PC-9 (cell line): Measurements from ENCODE around the gene AMMECR1. TPM values are rescaled to one million over a fixed set of nuclear protein-coding genes. Genes with fewer than 3 reads are reported as not detected.

Experiments
- BruUV-seq: library from RNA; stranded (reverse); fragments of 400-500 nt; replicated peaks from 2 replicates; lab custom pipeline; 2021; lab: Mats Ljungman, UMichigan
- CTCF ChIA-PET: fragments of 300-600 bp; sonication (Branson Sonifier 250); formaldehyde crosslinking; loops from one replicate; lab custom pipeline; 2022; ENCODE audit warnings: antibody characterized with exemption; lab: Charles Lee
- POLR2A ChIA-PET: fragments of 300-600 bp; sonication (Branson Sonifier 250); formaldehyde crosslinking; loops from one replicate; lab custom pipeline; 2022; ENCODE audit warnings: antibody characterized with exemption; ENCODE audit not compliant: unreplicated experiment; lab: Charles Lee
- DNase-seq, 2 experiments: peaks; one replicate each; pipeline versions ENCODE4 v3.0.0 to v3.0.0-alpha.2; 2015 to 2022; ENCODE audit warnings: mixed read lengths in 1 of 2
- H2AFZ ChIP-seq: fragments of 200-600 bp; sonication (generic); 2 replicates; pipeline ENCODE4 v1.8.1; 2017; ENCODE audit warnings: antibody characterized with exemption
- H3F3A ChIP-seq: fragments of 200-600 bp; sonication (generic); 2 replicates; pipeline ENCODE4 v1.8.1; 2017; ENCODE audit warnings: antibody characterized with exemption, mild to moderate bottlenecking, low read depth; ENCODE audit not compliant: insufficient read depth
- H3K27ac ChIP-seq: fragments of 200-600 bp; sonication (generic); 2 replicates; pipeline ENCODE4 v1.6.1; 2016; ENCODE audit warnings: mixed run types
- H3K27me3 ChIP-seq: fragments of 200-600 bp; sonication (generic); 2 replicates; pipeline ENCODE4 v1.6.1; 2016; ENCODE audit warnings: low read depth, mixed run types; ENCODE audit not compliant: insufficient read depth
- H3K36me3 ChIP-seq: fragments of 200-600 bp; sonication (generic); 2 replicates; pipeline ENCODE4 v1.6.1; 2016; ENCODE audit warnings: low read depth, mixed run types
- H3K4me1 ChIP-seq: fragments of 200-600 bp; sonication (generic); replicated peaks from 2 replicates; pipeline ENCODE4 v1.6.1; 2016; ENCODE audit warnings: mixed run types; ENCODE audit not compliant: insufficient read depth
- H3K4me2 ChIP-seq: fragments of 200-600 bp; sonication (generic); 2 replicates; pipeline ENCODE4 v1.6.1; 2017; ENCODE audit warnings: mixed run types
- H3K4me3 ChIP-seq: fragments of 200-600 bp; sonication (generic); 2 replicates; pipeline ENCODE4 v1.6.1; 2016; ENCODE audit warnings: mixed run types
- H3K79me2 ChIP-seq: fragments of 200-600 bp; sonication (generic); 2 replicates; pipeline ENCODE4 v1.6.1; 2017; ENCODE audit warnings: low read depth, mixed run types
- H3K9me2 ChIP-seq: fragments of 200-600 bp; sonication (generic); 2 replicates; pipeline ENCODE4 v1.8.1; 2017; ENCODE audit warnings: mild to moderate bottlenecking; ENCODE audit not compliant: insufficient read depth
- H3K9me3 ChIP-seq: fragments of 200-600 bp; sonication (generic); 2 replicates; pipeline ENCODE4 v1.8.1; 2016; ENCODE audit warnings: low read depth; ENCODE audit not compliant: insufficient read depth
- H4K20me1 ChIP-seq: fragments of 200-600 bp; sonication (generic); 2 replicates; pipeline ENCODE4 v1.8.1; 2017; ENCODE audit not compliant: insufficient read depth
- EZH2 ChIP-seq: fragments of 200-600 bp; sonication (generic); IDR thresholded peaks from 2 replicates; pipeline ENCODE4 v1.8.0; 2017; ENCODE audit warnings: antibody characterized with exemption, low read depth
- intact Hi-C: fragments of 100-400 bp; cut with micrococcal nuclease; formaldehyde crosslinking; loops from one replicate; pipeline ENCODE4 v1.10.0; 2022; ENCODE audit not compliant: unreplicated experiment
- total RNA-seq: library from RNA; stranded (reverse); gene quantifications from 2 replicates; pipeline ENCODE4 v1.2.3, GENCODE V29; 2021
- TF ChIP-seq, protein P1 (sequence below): fragments of 200-600 bp; sonication (generic); conservative IDR thresholded peaks from 2 replicates; pipeline ENCODE4 v1.6.1; 2017; ENCODE audit warnings: mixed run types, antibody characterized with exemption, mild to moderate bottlenecking, moderate library complexity

Gene AMMECR1
- total RNA-seq, 1 experiment from 2014 or later: 35.4 TPM

DNA sequence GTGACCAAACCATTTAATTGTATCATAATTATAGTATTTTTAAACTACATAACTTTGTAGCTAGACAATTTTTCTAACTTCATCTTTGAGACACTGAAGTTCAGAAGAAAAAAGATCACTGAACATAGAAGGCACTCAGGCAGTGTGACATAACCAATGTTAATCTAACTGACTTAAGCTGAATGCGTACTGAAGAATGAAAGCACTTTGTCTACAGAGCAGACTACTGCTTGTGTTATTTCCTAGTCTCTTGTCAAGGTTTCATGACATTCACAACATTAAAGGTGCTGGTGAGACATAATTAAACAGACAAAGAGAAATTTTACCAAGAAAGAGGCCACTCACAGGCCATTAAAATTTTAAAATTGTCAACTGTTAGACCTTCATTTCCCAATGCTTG, 13.5 kb downstream of the AMMECR1 start:
- DNase-seq: no peak
- TF ChIP-seq EZH2: no peak
- TF ChIP-seq, protein P1, sequence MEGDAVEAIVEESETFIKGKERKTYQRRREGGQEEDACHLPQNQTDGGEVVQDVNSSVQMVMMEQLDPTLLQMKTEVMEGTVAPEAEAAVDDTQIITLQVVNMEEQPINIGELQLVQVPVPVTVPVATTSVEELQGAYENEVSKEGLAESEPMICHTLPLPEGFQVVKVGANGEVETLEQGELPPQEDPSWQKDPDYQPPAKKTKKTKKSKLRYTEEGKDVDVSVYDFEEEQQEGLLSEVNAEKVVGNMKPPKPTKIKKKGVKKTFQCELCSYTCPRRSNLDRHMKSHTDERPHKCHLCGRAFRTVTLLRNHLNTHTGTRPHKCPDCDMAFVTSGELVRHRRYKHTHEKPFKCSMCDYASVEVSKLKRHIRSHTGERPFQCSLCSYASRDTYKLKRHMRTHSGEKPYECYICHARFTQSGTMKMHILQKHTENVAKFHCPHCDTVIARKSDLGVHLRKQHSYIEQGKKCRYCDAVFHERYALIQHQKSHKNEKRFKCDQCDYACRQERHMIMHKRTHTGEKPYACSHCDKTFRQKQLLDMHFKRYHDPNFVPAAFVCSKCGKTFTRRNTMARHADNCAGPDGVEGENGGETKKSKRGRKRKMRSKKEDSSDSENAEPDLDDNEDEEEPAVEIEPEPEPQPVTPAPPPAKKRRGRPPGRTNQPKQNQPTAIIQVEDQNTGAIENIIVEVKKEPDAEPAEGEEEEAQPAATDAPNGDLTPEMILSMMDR: no peak
- Histone ChIP-seq H2AFZ (no peak overlapping the region), H3F3A (no peaks in the 10 kb centered on the region), H3K27me3 (no peaks in the 10 kb centered on the region), H3K27ac (no peak overlapping the region), H3K4me1 (no peaks in the 10 kb centered on the region), H3K4me3 (no peak overlapping the region), H4K20me1 (no peaks in the 10 kb centered on the region), H3K4me2 (no peak overlapping the region), H3K9me3 (no peaks in the 10 kb centered on the region), H3K36me3 (no peaks in the 10 kb centered on the region), H3K79me2 (peaks cover 69% of the 10 kb centered on the region), H3K9me2 (no peaks in the 10 kb centered on the region)
- ChIA-PET CTCF (no interaction called here), POLR2A (interaction anchor here (0.7 kb wide), 1 partner anchor 20 kb away, joined by 8 read pairs; no protein-coding TSS in a partner anchor)
- BruUV-seq: no TSS peak
- intact Hi-C loops: no loop called here

DNA sequence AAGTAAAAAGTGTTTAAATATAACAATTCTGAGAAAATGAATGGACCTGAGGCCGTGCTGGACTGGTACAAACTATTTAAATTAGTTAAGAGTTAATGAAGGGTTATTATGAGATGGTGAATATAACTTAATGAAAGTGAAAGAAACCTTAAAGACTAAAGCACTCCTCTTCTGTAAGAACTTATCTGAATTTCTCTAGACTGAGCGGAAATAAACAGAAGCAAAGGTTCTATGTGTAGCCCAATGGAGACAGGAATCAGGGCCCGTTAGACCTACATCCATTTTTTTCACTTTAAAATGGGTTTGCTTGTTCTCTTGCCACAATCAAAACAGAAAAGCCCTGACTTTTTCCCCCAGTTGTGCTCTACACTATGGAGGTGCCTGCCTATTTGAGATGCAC, 14.9 kb downstream of the AMMECR1 start:
- no peaks in the 10 kb centered on the region for H3K9me3 ChIP-seq
- H4K20me1 ChIP-seq: no peaks in the 10 kb centered on the region
- H3K9me2 ChIP-seq: no peaks in the 10 kb centered on the region
- H3K4me2 ChIP-seq: no peak overlapping the region
- intact Hi-C loops: no loop called here
- no peak overlapping the region for H2AFZ ChIP-seq
- H3K4me1 ChIP-seq: no peaks in the 10 kb centered on the region
- H3F3A ChIP-seq: no peaks in the 10 kb centered on the region; the same call in 1 of the 2 replicates
- H3K27ac ChIP-seq: no peak overlapping the region
- POLR2A ChIA-PET: no interaction called here
- CTCF ChIA-PET: no interaction called here
- TF ChIP-seq EZH2: no peak
- TF ChIP-seq, protein P1: no peak
- no peaks in the 10 kb centered on the region for H3K27me3 ChIP-seq
- no TSS peak for BruUV-seq
- no peak overlapping the region for H3K4me3 ChIP-seq
- H3K79me2 ChIP-seq: peaks cover 58% of the 10 kb centered on the region
- no peaks in the 10 kb centered on the region for H3K36me3 ChIP-seq
- DNase-seq: no peak

DNA sequence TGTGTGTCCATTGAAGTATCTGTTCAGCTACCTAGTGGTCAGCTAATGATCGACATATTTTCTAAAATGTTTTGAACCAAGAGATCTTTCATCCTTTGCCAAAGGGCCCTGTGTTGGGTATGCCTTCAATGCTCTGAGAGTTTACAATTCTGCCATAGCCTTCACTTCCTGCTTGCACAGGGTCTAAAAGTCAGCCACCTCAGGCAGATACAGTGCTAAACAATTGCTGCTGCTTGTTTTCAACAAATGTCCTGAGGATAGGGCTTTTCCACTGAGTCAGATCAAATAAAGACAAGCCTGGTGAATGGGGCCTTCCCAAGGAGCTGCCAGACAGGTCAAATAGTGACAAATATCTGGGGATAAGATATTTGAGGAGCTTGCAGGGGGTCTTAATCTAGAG, 16.7 kb downstream of the AMMECR1 start:
- no peak overlapping the region for H2AFZ ChIP-seq
- no peaks in the 10 kb centered on the region for H3K4me1 ChIP-seq
- DNase-seq: no peak
- ChIA-PET POLR2A (interaction anchor here (0.7 kb wide), 1 partner anchor 93 kb away, joined by 3 read pairs; no protein-coding TSS in a partner anchor), CTCF (no interaction called here)
- TF ChIP-seq EZH2: no peak
- TF ChIP-seq, protein P1: no peak
- intact Hi-C loops: no loop called here
- H3F3A ChIP-seq: no peaks in the 10 kb centered on the region; the same call in 1 of the 2 replicates
- H3K27me3 ChIP-seq: no peaks in the 10 kb centered on the region
- H3K9me3 ChIP-seq: 0 out of 2 replicates have a peak, but pooled peaks cover under 1% of the 10 kb centered on the region
- no peak overlapping the region for H3K4me3 ChIP-seq
- H3K9me2 ChIP-seq: no peaks in the 10 kb centered on the region
- peaks cover 42% of the 10 kb centered on the region for H3K79me2 ChIP-seq
- H3K36me3 ChIP-seq: no peaks in the 10 kb centered on the region; the same call in 1 of the 2 replicates
- no peaks in the 10 kb centered on the region for H4K20me1 ChIP-seq
- H3K4me2 ChIP-seq: no peak overlapping the region
- no peak overlapping the region for H3K27ac ChIP-seq
- no TSS peak for BruUV-seq
